ENCODE results near the gene BICRAL. TPM values are rescaled to one million over a fixed set of nuclear protein-coding genes. Genes with fewer than 3 reads are reported as not detected.
A peak's percentile ranks its signal among the peaks of the same experiment; 100 is the strongest.

Gene BICRAL
- total and polyA plus RNA-seq, 9 of the 15 experiments (the other 6 are each of a cell fraction or from before 2014, with no cell fraction given) = 1.2 to 11.9 (median 5.6) TPM

DNA sequence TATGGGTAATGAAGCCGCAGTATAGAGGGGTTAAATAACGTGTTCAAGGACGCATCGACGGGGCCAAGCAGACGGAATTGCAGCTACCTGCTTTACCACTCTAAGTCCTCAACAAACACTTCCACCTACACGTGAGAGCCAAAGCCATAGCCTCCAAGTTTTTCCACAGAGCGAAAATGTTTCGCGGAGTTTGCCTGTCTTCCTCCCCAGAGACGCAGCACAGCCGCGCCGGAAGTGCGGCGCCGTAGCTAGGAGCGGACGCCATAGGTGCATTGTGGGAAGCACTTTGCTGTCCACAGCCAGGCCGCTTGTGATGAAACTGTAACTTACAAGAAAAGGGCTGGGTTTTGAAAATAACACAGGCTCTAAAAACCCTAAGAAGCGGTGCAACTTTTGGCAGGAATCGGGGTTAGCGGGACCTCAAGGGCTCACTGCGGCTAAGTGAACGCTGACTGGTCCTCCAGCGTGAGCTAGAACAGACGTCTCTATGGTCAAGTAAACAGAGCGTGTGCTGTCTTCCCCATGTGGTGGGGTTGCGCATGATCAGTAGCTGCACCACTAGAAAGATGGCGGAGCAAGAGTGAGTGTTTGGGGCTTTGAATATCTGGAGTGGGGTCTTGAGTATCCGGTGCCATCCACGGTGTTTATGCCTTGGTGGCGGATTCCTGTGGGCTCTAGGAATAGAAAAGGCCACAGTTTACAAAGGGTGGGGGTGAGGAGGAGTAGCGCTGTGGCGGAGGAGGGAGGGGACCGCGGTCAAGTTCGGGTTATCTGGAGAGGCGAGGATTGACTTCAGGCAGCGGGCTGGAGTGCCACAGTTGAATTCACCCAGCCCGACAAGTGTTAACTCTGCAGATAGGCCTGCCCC, 97.8 kb downstream of the BICRAL start, which contains the start of gene RPL7L1:
RPL7L1 (plus strand) TSS at position 245 of the 868 bp plus-strand sequence; CDS start at position 540, 295 bp downstream.
- Histone ChIP-seq H3K9ac (ENCODE audit: insufficient read depth in 1 of 2, low read depth in 2 of 2, low read length in 2 of 2) (peak within 1 kb of the TSS; percentile 92 to 99), H3K79me2 (ENCODE audit: control insufficient read depth, insufficient read depth, low read length) (peaks cover 54% of the 10 kb centered on the region), H3K27ac (ENCODE audit: extremely low read depth, low read depth, low read length) (peak within 1 kb of the TSS; percentile 99), H3K9me3 (replicated peaks; ENCODE audit: control insufficient read depth, insufficient read depth, low read depth, low read length) (no peaks in the 10 kb centered on the region), H3K4me3 (peak within 1 kb of the TSS; percentile 92), H3K9me1 (ENCODE audit: control insufficient read depth, insufficient read depth, low read length) (no peaks in the 10 kb centered on the region), H3K36me3 (ENCODE audit: control insufficient read depth, insufficient read depth, low read length) (peaks cover 35% of the 10 kb centered on the region), H3K4me1 (replicated peaks in 1 of 2; ENCODE audit: control insufficient read depth in 2 of 2, insufficient read depth in 2 of 2, low read length in 2 of 2) (peaks cover 0 to 20% of the 10 kb centered on the region in 2 experiments; a peak in 3 of 5 replicates), H3K27me3 (ENCODE audit: control insufficient read depth in 2 of 2, insufficient read depth in 2 of 2, low read length in 2 of 2) (no peaks in the 10 kb centered on the region), H2AFZ (ENCODE audit: low read depth, low read length) (peak within 1 kb of the TSS; percentile 100), H3K4me2 (ENCODE audit: insufficient read depth, low read length) (peak within 1 kb of the TSS; percentile 99), H4K20me1 (replicated peaks; ENCODE audit: control insufficient read depth, insufficient read depth, low read length) (no peaks in the 10 kb centered on the region)
- under 1% methylated on average over 40 of the region's 41 CpGs for WGBS (ENCODE audit: insufficient coverage, low coverage, missing lambda C conversion rate)
- DNase-seq (ENCODE audit: extremely low read depth in 1 of 4, low spot score in 3 of 4) = peak; percentile 85 to 94 (median 88)
- intact Hi-C loops (cut with micrococcal nuclease) = loop anchor here (1.0 to 10.0 kb wide), 6 partner anchors 133 to 1097 kb away; partner anchors contain the start of genes PRICKLE4 and TBCC
- peak; percentile 96 for ATAC-seq
- in situ Hi-C loops (cut with MboI) = loop anchor here (5.0 kb wide), 1 partner anchor 217 kb away; no protein-coding TSS in a partner anchor
- ChIA-PET CTCF (ENCODE audit: low intra/inter-chr PET ratio) (no interaction called here), POLR2A (interaction anchor here (0.5 to 5.0 kb wide), 52 partner anchors 9 to 1131 kb away, joined by 3 to 34 read pairs (median 4); partner anchors contain the start of genes BICRAL, KLHDC3, PEX6 and TBCC)
- no TSS peak for BruUV-seq (replicated peaks)
- FAIRE-seq = peak; percentile 98
- TF ChIP-seq MED1 (CRISPR knock-in tag; IDR thresholded peaks at IDR 0.05; ENCODE audit: borderline replicate concordance) = no peak
- peak; percentile 52 for TF ChIP-seq JUND (IDR thresholded peaks at IDR 0.05; ENCODE audit: borderline replicate concordance, low read depth, low read length)
- TF ChIP-seq JUND (tag; IDR thresholded peaks at IDR 0.05; ENCODE audit: borderline replicate concordance, low read depth, low read length) = 0 out of 3 replicates have a peak, but pooled peaks have one; percentile 23
- TF ChIP-seq, protein P1, sequence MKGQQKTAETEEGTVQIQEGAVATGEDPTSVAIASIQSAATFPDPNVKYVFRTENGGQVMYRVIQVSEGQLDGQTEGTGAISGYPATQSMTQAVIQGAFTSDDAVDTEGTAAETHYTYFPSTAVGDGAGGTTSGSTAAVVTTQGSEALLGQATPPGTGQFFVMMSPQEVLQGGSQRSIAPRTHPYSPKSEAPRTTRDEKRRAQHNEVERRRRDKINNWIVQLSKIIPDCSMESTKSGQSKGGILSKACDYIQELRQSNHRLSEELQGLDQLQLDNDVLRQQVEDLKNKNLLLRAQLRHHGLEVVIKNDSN (CRISPR knock-in tag; IDR thresholded peaks at IDR 0.05) = peak; percentile 83
- TF ChIP-seq ZNF589 (CRISPR knock-in tag; IDR thresholded peaks at IDR 0.05; ENCODE audit: low read depth) = peak; percentile 83; the same call in 1 of the 2 replicates
- peak; percentile 26 for TF ChIP-seq CHD1 (IDR thresholded peaks at IDR 0.05; ENCODE audit: low read length)
- TF ChIP-seq MITF (IDR thresholded peaks at IDR 0.05) = no peak
- TF ChIP-seq, protein P2, sequence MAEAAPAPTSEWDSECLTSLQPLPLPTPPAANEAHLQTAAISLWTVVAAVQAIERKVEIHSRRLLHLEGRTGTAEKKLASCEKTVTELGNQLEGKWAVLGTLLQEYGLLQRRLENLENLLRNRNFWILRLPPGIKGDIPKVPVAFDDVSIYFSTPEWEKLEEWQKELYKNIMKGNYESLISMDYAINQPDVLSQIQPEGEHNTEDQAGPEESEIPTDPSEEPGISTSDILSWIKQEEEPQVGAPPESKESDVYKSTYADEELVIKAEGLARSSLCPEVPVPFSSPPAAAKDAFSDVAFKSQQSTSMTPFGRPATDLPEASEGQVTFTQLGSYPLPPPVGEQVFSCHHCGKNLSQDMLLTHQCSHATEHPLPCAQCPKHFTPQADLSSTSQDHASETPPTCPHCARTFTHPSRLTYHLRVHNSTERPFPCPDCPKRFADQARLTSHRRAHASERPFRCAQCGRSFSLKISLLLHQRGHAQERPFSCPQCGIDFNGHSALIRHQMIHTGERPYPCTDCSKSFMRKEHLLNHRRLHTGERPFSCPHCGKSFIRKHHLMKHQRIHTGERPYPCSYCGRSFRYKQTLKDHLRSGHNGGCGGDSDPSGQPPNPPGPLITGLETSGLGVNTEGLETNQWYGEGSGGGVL (CRISPR knock-in tag; IDR thresholded peaks at IDR 0.05) = no peak
- TF ChIP-seq FUS (optimal IDR thresholded peaks at IDR 0.05; ENCODE audit: low read depth, low read length) = no peak
- TF ChIP-seq E2F1 (CRISPR knock-in tag; IDR thresholded peaks at IDR 0.05) = no peak; the same call in none of the 2 replicates
- TF ChIP-seq ZNF197 (CRISPR knock-in tag; IDR thresholded peaks at IDR 0.05; ENCODE audit: low read depth) = no peak; the same call in 1 of the 2 replicates
- TF ChIP-seq KLF16 (IDR thresholded peaks at IDR 0.05) = no peak
- 0 out of 2 replicates have a peak, but pooled peaks have one; percentile 57 for TF ChIP-seq POLR2AphosphoS2 (IDR thresholded peaks at IDR 0.05; ENCODE audit: low read length)
- TF ChIP-seq RBM15 (IDR thresholded peaks at IDR 0.05; ENCODE audit: insufficient read depth, low read length) = no peak
- peak; percentile 91 for TF ChIP-seq ETV5 (CRISPR knock-in tag; IDR thresholded peaks at IDR 0.05; ENCODE audit: low read depth)

Data from K562 (cell line).